Lower lobe of right lung (tissue), 2 donors: ENCODE measurements around the gene CDO1. TPM values are rescaled to one million over a fixed set of nuclear protein-coding genes. Genes with fewer than 3 reads are reported as not detected.

ENCODE experiments used
- ATAC-seq, 2 donors: fragments of 200-7000 bp; cut with Tn5 transposase; one replicate each; pipeline ENCODE4 v1.9.1; 2020 to 2022; ENCODE audit warnings: mild to moderate bottlenecking in 2 of 2, moderate library complexity in 2 of 2
- DNase-seq: peaks from one replicate; pipeline ENCODE4 v3.0.0-alpha.2; 2020
- H3K27ac ChIP-seq: fragments of 200-600 bp; one replicate; pipeline ENCODE4 v1.8.0; 2022
- H3K27me3 ChIP-seq: fragments of 200-600 bp; one replicate; pipeline ENCODE4 v1.8.0; 2022; ENCODE audit warnings: low read depth
- H3K36me3 ChIP-seq: fragments of 200-600 bp; one replicate; pipeline ENCODE4 v1.8.0; 2022; ENCODE audit warnings: mild to moderate bottlenecking
- H3K4me1 ChIP-seq: fragments of 200-600 bp; one replicate; pipeline ENCODE4 v1.8.0; 2022
- H3K4me3 ChIP-seq: fragments of 200-600 bp; one replicate; pipeline ENCODE4 v1.8.0; 2022; ENCODE audit warnings: mild to moderate bottlenecking
- H3K9me3 ChIP-seq: fragments of 200-600 bp; one replicate; pipeline ENCODE4 v1.8.0; 2022
- intact Hi-C: fragments of 100-400 bp; cut with DNase I; formaldehyde crosslinking; loops from one replicate; pipeline ENCODE4 v1.11.0; 2022
- total RNA-seq: library from RNA; stranded (reverse); fragmentation: NEBNext Ultra II Directional; extraction: Animal tissue kit (Norgen Biotek cat#: 25700); gene quantifications from one replicate; pipeline ENCODE4 v1.2.1, GENCODE V29; 2021
- TF ChIP-seq, protein P1 (sequence below): fragments of 200-600 bp; IDR thresholded peaks from one replicate; pipeline ENCODE4 v1.8.0; 2022; ENCODE audit warnings: antibody characterized with exemption, mild to moderate bottlenecking
- donor health status: DM: no; HTN: yes; CAD: no; lungs with severe emphysema.

Gene CDO1
- total RNA-seq, 1 donor from 2014 or later: 12.8 TPM

DNA sequence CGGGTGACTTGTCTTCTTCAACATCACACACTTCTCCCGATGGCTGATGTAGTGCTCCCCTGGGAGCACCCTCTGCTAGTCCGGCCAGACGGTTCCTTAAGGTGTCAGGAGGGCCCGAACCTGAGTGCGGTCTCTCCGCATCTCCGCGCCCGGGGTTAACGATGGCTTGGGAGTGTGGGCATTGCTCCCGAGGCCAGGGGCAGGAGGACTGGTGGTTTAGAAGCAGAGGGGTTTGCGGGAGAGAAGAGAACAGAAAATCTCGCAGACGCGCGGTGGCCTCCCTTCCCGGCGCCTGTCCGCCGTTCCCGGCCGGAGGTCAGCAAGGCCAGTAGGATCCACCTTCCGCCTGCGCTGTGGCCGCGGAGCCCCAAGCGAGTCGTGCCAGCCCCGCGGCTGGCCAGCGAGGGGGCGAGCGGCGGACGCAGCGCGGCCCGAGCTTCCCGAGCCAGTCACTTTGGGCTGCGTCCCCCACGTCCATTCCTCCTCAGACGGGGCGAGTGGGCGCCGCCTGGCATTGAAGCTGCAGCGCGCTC, 700 bp downstream of the CDO1 start:
- no peaks in the 10 kb centered on the region for H3K36me3 ChIP-seq
- H3K4me3 ChIP-seq: peak overlapping the region; percentile 58
- H3K27ac ChIP-seq: peak overlapping the region; percentile 78
- peaks cover 16% of the 10 kb centered on the region for H3K4me1 ChIP-seq
- TF ChIP-seq, protein P1, sequence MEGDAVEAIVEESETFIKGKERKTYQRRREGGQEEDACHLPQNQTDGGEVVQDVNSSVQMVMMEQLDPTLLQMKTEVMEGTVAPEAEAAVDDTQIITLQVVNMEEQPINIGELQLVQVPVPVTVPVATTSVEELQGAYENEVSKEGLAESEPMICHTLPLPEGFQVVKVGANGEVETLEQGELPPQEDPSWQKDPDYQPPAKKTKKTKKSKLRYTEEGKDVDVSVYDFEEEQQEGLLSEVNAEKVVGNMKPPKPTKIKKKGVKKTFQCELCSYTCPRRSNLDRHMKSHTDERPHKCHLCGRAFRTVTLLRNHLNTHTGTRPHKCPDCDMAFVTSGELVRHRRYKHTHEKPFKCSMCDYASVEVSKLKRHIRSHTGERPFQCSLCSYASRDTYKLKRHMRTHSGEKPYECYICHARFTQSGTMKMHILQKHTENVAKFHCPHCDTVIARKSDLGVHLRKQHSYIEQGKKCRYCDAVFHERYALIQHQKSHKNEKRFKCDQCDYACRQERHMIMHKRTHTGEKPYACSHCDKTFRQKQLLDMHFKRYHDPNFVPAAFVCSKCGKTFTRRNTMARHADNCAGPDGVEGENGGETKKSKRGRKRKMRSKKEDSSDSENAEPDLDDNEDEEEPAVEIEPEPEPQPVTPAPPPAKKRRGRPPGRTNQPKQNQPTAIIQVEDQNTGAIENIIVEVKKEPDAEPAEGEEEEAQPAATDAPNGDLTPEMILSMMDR: no peak
- intact Hi-C loops: no loop called here
- ATAC-seq (peak; percentile 39 to 43), DNase-seq (no peak)
- H3K9me3 ChIP-seq: no peaks in the 10 kb centered on the region
- H3K27me3 ChIP-seq: peaks cover 65% of the 10 kb centered on the region

DNA sequence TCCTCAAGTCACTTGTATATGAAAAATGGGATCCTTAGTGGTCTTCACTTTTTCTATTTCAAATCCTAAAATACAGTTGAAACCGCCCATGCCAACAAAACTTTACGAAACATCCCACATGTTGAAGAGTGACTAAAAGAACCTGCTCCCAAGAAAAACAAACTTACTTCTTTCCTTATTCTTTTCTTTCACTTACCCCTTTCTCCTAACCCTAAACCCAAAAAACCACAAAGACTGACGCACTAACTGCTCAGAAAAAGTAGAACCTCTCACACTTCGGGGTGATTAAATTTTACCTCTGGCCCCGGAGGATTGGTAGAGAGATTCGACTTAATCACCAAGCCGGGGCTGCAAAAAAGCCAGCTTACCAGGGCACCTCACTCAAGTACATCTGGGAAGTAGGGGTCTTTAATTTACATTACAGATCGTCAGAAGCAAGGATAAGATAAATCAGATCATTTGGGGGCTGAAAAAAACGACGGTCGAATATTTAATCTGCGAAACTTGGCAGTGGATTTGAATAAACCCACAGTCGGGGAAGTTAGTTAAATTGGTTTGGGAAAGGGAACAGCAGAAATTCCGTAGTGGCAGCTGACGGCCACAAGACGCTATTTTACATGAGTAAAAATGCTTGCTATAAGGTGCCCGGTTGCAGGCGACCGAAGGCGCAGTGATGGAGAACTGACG, 1.3 kb downstream of the CDO1 start:
- Histone ChIP-seq H3K4me1 (peaks cover 16% of the 10 kb centered on the region), H3K27me3 (peaks cover 65% of the 10 kb centered on the region), H3K9me3 (no peaks in the 10 kb centered on the region), H3K36me3 (no peaks in the 10 kb centered on the region), H3K27ac (no peak overlapping the region), H3K4me3 (peak overlapping the region; percentile 58)
- ATAC-seq (no peak), DNase-seq (no peak)
- TF ChIP-seq, protein P1: no peak
- intact Hi-C loops: no loop called here

DNA sequence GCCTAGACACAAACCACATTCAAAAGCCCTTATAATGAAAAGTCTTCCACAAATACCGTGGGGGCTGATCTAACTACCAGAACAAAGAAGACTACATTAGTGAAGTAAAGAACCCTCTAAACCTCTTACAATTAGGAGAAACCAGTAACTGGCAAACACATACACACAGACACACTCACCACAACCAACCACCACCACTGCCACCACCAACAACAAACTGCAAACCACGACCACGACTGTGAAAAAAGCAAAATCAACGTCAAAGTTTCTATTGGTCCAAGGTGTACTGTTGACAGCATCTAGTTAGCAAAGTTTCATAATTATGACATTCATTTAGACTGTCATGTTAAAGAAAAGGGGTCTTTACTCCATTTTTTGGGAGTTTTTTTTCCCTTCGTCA, 2.7 kb downstream of the CDO1 start:
- H3K4me3 ChIP-seq: peak overlapping the region; percentile 6
- intact Hi-C loops: no loop called here
- TF ChIP-seq, protein P1: no peak

DNA sequence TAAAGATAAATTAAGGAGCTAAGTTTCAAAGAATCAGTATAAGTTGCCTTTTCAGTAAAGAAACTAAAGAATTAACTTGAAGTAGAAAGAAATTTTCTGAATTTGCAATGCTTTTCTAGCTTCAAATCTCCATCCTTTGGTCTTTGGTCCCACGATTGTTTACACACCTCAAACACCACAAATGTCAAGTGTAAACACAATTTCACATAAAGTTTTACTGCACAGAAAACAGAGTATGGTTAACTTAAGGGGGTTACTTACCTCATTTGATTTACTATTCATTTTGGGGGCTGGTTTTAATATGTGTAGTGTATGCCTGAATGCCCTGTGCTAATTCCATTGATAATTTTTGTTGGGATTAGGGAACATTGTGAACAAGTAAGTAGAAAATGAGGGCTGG, 4.1 kb downstream of the CDO1 start:
- no peak overlapping the region for H3K27ac ChIP-seq
- H3K36me3 ChIP-seq: no peaks in the 10 kb centered on the region
- no peak overlapping the region for H3K4me3 ChIP-seq
- intact Hi-C loops: no loop called here
- TF ChIP-seq, protein P1: no peak
- H3K27me3 ChIP-seq: peaks cover 54% of the 10 kb centered on the region
- DNase-seq (no peak), ATAC-seq (no peak)
- peaks cover 16% of the 10 kb centered on the region for H3K4me1 ChIP-seq
- H3K9me3 ChIP-seq: no peaks in the 10 kb centered on the region

More for the DNA sequence above, 2.7 kb downstream of the CDO1 start:
- peaks cover 65% of the 10 kb centered on the region for H3K27me3 ChIP-seq
- DNase-seq: no peak
- ATAC-seq: no peak
- H3K4me1 ChIP-seq: peaks cover 16% of the 10 kb centered on the region
- no peak overlapping the region for H3K27ac ChIP-seq
- H3K9me3 ChIP-seq: no peaks in the 10 kb centered on the region
- no peaks in the 10 kb centered on the region for H3K36me3 ChIP-seq

DNA sequence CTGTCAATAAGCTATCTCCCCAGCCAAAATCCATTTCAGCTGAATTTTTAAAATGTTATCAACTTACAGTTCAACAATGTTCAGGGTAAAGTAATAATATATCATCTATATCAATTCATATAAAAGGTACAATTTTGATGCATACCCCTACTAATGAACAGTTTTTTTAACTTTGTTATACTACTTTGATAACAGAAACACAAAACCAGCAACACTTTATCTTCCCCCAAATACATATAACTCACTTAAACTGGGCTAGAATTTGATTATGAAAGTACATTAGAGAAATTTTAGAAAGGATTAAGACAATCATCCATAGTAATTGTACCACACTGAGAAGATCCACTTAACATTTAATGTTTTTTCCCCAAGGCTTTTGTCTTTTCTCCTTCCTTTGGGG, 5.1 kb downstream of the CDO1 start:
- intact Hi-C loops: no loop called here
- Histone ChIP-seq H3K4me1 (peaks cover 9% of the 10 kb centered on the region), H3K4me3 (no peak overlapping the region), H3K27me3 (peaks cover 46% of the 10 kb centered on the region), H3K27ac (no peak overlapping the region), H3K36me3 (no peaks in the 10 kb centered on the region), H3K9me3 (no peaks in the 10 kb centered on the region)
- TF ChIP-seq, protein P1: no peak
- ATAC-seq (no peak), DNase-seq (no peak)
